SK-N-SH (cell line): ENCODE measurements around the gene FBXO30. TPM values are rescaled to one million over a fixed set of nuclear protein-coding genes. Genes with fewer than 3 reads are reported as not detected.

Source experiments
- CTCF ChIA-PET: fragments of 300-600, 350-600 bp; formaldehyde crosslinking; extraction: SDS; loops from one replicate; lab custom pipeline; 2021; lab: Yijun Ruan, JAX
- POLR2A ChIA-PET: fragments of 350-600 bp; sonication (Branson Sonifier 250); formaldehyde crosslinking; extraction: SDS; loops from one replicate; lab custom pipeline; 2020; ENCODE audit warnings: antibody characterized with exemption, inconsistent platforms; lab: Yijun Ruan, JAX
- DNase-seq: peaks from one replicate; pipeline ENCODE4 v3.0.0; 2012
- H2AFZ ChIP-seq: fragments of 200-600 bp; sonication (generic); 2 replicates; pipeline ENCODE4 v1.8.1; 2016; ENCODE audit warnings: antibody characterized with exemption, mild to moderate bottlenecking, low read depth
- H3F3A ChIP-seq: fragments of 200-600 bp; sonication (generic); replicated peaks from 2 replicates; pipeline ENCODE3; 2016; ENCODE audit warnings: antibody characterized with exemption, mild to moderate bottlenecking; ENCODE audit not compliant: insufficient read depth
- H3K27ac ChIP-seq, 2 experiments: fragments of 200-500 bp in 1 of 2; fragments of 200-600 bp in 1 of 2; sonication (Bioruptor generic) in 1 of 2; sonication (generic), shearing (Covaris generic) in 1 of 2; 2 replicates each; pipeline versions ENCODE4 v1.5.1 to v1.6.1; 2014 to 2016; ENCODE audit warnings: low read depth in 2 of 2, inconsistent platforms in 1 of 2, low read length in 1 of 2, mild to moderate bottlenecking in 1 of 2, mixed read lengths in 1 of 2
- H3K27me3 ChIP-seq: fragments of 200-600 bp; sonication (generic), shearing (Covaris generic); 2 replicates; pipeline ENCODE4 v1.6.1; 2016; ENCODE audit warnings: mixed run types; ENCODE audit not compliant: insufficient read depth
- H3K36me3 ChIP-seq, 2 experiments: fragments of 200-500 bp in 1 of 2; fragments of 200-600 bp in 1 of 2; sonication (Bioruptor generic) in 1 of 2; sonication (generic) in 1 of 2; replicated peaks in 1 of 2; 2 replicates each; pipeline versions ENCODE3 to v1.5.1; 2014 to 2016; ENCODE audit warnings: low read length in 1 of 2, mild to moderate bottlenecking in 1 of 2; ENCODE audit not compliant: insufficient read depth in 2 of 2, control insufficient read depth in 1 of 2
- H3K4me1 ChIP-seq, 2 experiments: fragments of 200-500 bp in 1 of 2; fragments of 200-600 bp in 1 of 2; sonication (Bioruptor generic) in 1 of 2; sonication (generic), shearing (Covaris generic) in 1 of 2; 2 replicates each; pipeline versions ENCODE4 v1.5.1 to v1.6.1; 2014 to 2016; ENCODE audit warnings: low read depth in 1 of 2, low read length in 1 of 2, mixed run types in 1 of 2; ENCODE audit not compliant: insufficient read depth in 2 of 2, control insufficient read depth in 1 of 2
- H3K4me2 ChIP-seq: fragments of 200-600 bp; sonication (generic), shearing (Covaris generic); 2 replicates; pipeline ENCODE4 v1.6.1; 2017; ENCODE audit warnings: mixed run types
- H3K4me3 ChIP-seq, 2 experiments: fragments of 200-500 bp in 1 of 2; fragments of 200-600 bp in 1 of 2; sonication (Bioruptor generic) in 1 of 2; sonication (generic), shearing (Covaris generic) in 1 of 2; 2 replicates each; pipeline versions ENCODE4 v1.5.1 to v1.8.1; 2014 to 2016; ENCODE audit warnings: low read depth in 2 of 2, inconsistent platforms in 1 of 2, low read length in 1 of 2, mild to moderate bottlenecking in 1 of 2, mixed read lengths in 1 of 2, moderate library complexity in 1 of 2
- H3K79me2 ChIP-seq: fragments of 200-600 bp; sonication (generic); 2 replicates; pipeline ENCODE4 v1.8.1; 2017; ENCODE audit warnings: mild to moderate bottlenecking; ENCODE audit not compliant: insufficient read depth
- H3K9ac ChIP-seq: fragments of 200-600 bp; sonication (generic); 2 replicates; pipeline ENCODE4 v1.6.1; 2017; ENCODE audit warnings: mixed run types
- H3K9me2 ChIP-seq: fragments of 200-600 bp; sonication (generic); 2 replicates; pipeline ENCODE4 v1.6.1; 2017; ENCODE audit warnings: mixed run types
- H3K9me3 ChIP-seq: fragments of 200-600 bp; sonication (generic); 2 replicates; pipeline ENCODE4 v1.6.1; 2017; ENCODE audit warnings: mixed run types, mild to moderate bottlenecking, moderate library complexity
- H4K20me1 ChIP-seq: fragments of 200-600 bp; sonication (generic); 2 replicates; pipeline ENCODE4 v1.6.1; 2017; ENCODE audit warnings: mild to moderate bottlenecking, mixed run types; ENCODE audit not compliant: insufficient read depth
- CHD2 ChIP-seq: fragments of 150-350 bp; IDR thresholded peaks from 2 replicates; pipeline ENCODE4 v1.6.1; 2018; ENCODE audit warnings: low read length; ENCODE audit not compliant: partially characterized antibody
- ELF1 ChIP-seq: IDR thresholded peaks from 2 replicates; pipeline ENCODE4 v1.4.0; 2012
- EP300 ChIP-seq, 2 experiments: IDR thresholded peaks; 2 replicates each; pipeline versions ENCODE4 v1.4.0 to v1.6.1; 2012; ENCODE audit warnings: borderline replicate concordance in 1 of 2, low read depth in 1 of 2, low read length in 1 of 2
- FOXM1 ChIP-seq: IDR thresholded peaks from 2 replicates; pipeline ENCODE4 v1.4.0; 2012; ENCODE audit warnings: low read depth, mild to moderate bottlenecking
- GABPA ChIP-seq: IDR thresholded peaks from 2 replicates; pipeline ENCODE4 v1.4.0; 2012; ENCODE audit warnings: low read depth, mild to moderate bottlenecking
- GATA2 ChIP-seq: sonication (generic); formaldehyde crosslinking; IDR thresholded peaks from 2 replicates; pipeline ENCODE4 v1.5.0; 2020; ENCODE audit warnings: mild to moderate bottlenecking, missing genetic modification reagents
- MEF2A ChIP-seq: IDR thresholded peaks from 2 replicates; pipeline ENCODE4 v1.4.0; 2012; ENCODE audit warnings: low read depth, borderline replicate concordance
- NRF1 ChIP-seq: IDR thresholded peaks from 2 replicates; pipeline ENCODE4 v1.6.1; 2012; ENCODE audit warnings: low read depth, mild to moderate bottlenecking, low read length
- POLR2AphosphoS5 ChIP-seq: IDR thresholded peaks from 2 replicates; pipeline ENCODE4 v1.6.1; 2012; ENCODE audit warnings: low read depth, low read length
- RCOR1 ChIP-seq: fragments of 150-350 bp; IDR thresholded peaks from 2 replicates; pipeline ENCODE4 v1.6.1; 2017; ENCODE audit warnings: antibody characterized with exemption, low read length
- RFX5 ChIP-seq: IDR thresholded peaks from 2 replicates; pipeline ENCODE4 v1.6.1; 2012; ENCODE audit warnings: mild to moderate bottlenecking, improper control_type of control experiment, low read length
- RXRA ChIP-seq: IDR thresholded peaks from 2 replicates; pipeline ENCODE4 v1.4.0; 2012; ENCODE audit warnings: low read depth, mild to moderate bottlenecking, borderline replicate concordance
- SIN3A ChIP-seq: IDR thresholded peaks from 2 replicates; pipeline ENCODE4 v1.6.1; 2012; ENCODE audit warnings: low read depth, mild to moderate bottlenecking, low read length, moderate library complexity, borderline replicate concordance
- SMC3 ChIP-seq: IDR thresholded peaks from 2 replicates; pipeline ENCODE4 v1.6.1; 2012; ENCODE audit warnings: low read depth, low read length, improper control_type of control experiment
- TAF1 ChIP-seq: IDR thresholded peaks from 2 replicates; pipeline ENCODE4 v1.6.1; 2012; ENCODE audit warnings: low read depth, mild to moderate bottlenecking, low read length, moderate library complexity, borderline replicate concordance
- WGBS: methylation state at CpG from one replicate; pipeline ENCODE4 v1.1.6; 2017; ENCODE audit warnings: low lambda C conversion rate; 5-methylcytosine and 5-hydroxymethylcytosine counted together
- polyA plus RNA-seq, 3 experiments: library from polyadenylated mRNA; depleted of rRNA; stranded (reverse); fragments of >200 nt; gene quantifications; 2 replicates each; pipeline ENCODE4 v1.2.3, GENCODE V29; 2012
- TF ChIP-seq, protein P1 (sequence below): IDR thresholded peaks from 2 replicates; pipeline ENCODE4 v1.4.0; 2012; ENCODE audit warnings: low read depth, borderline replicate concordance
- TF ChIP-seq, protein P2 (sequence below): fragments of 200-600 bp; sonication (generic); IDR thresholded peaks from 2 replicates; pipeline ENCODE4 v1.6.1; 2017; ENCODE audit warnings: antibody characterized with exemption, mild to moderate bottlenecking, moderate library complexity
- TF ChIP-seq, protein P3 (sequence below): fragments of 150-350 bp; IDR thresholded peaks from 2 replicates; pipeline ENCODE4 v1.6.1; 2016; ENCODE audit warnings: mild to moderate bottlenecking, low read depth, low read length
- TF ChIP-seq, protein P4 (sequence below): IDR thresholded peaks from 2 replicates; pipeline ENCODE4 v1.6.1; 2012; ENCODE audit warnings: mild to moderate bottlenecking, low read depth, low read length, moderate library complexity

FBXO30 gene
- polyA plus RNA-seq, 1 of the 3 experiments (the other 2 are of a cell fraction), result 1.7 TPM

DNA sequence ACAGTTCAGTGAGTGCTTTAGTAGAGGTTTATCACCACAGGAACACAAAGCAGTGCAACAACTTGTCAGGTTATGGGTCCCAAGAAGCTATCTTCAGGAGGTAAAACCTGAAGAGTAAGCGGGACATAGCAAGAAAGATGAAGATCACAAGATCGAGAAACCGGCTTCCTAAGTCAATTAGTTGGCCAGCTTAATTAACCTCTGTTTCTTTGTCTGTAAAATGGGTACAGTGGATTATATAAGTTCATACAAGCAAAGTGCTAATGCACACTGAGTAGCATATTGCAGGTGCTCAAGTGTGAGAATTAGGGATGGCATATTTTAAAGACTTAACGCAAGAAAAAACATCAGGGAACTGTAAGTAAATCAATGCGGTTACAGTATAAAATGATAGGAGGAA, 12.5 kb downstream of the FBXO30 start:
- Histone ChIP-seq H3K9me3 (no peaks in the 10 kb centered on the region), H2AFZ (no peak overlapping the region), H3K9me2 (no peaks in the 10 kb centered on the region), H3K27me3 (no peaks in the 10 kb centered on the region), H3K4me2 (no peak overlapping the region), H3K79me2 (peaks cover 96% of the 10 kb centered on the region), H3K4me1 (no peaks in the 10 kb centered on the region), H4K20me1 (peaks cover 34% of the 10 kb centered on the region), H3K27ac (no peak overlapping the region), H3K4me3 (no peak overlapping the region), H3K36me3 (peaks cover 65 to 80% of the 10 kb centered on the region in 2 experiments), H3K9ac (no peak overlapping the region), H3F3A (peaks cover 6% of the 10 kb centered on the region)
- TF ChIP-seq, protein P1, sequence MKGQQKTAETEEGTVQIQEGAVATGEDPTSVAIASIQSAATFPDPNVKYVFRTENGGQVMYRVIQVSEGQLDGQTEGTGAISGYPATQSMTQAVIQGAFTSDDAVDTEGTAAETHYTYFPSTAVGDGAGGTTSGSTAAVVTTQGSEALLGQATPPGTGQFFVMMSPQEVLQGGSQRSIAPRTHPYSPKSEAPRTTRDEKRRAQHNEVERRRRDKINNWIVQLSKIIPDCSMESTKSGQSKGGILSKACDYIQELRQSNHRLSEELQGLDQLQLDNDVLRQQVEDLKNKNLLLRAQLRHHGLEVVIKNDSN, result no peak
- POLR2A ChIA-PET, result no interaction called here
- DNase-seq, result no peak
- WGBS, result 96% methylated on average over 5 of the region's 5 CpGs
- CTCF ChIA-PET, result interaction anchor here (0.5 to 1.2 kb wide), 3 partner anchors 45 to 122 kb away, joined by 3 read pairs; partner anchors contain the start of gene EPM2A

DNA sequence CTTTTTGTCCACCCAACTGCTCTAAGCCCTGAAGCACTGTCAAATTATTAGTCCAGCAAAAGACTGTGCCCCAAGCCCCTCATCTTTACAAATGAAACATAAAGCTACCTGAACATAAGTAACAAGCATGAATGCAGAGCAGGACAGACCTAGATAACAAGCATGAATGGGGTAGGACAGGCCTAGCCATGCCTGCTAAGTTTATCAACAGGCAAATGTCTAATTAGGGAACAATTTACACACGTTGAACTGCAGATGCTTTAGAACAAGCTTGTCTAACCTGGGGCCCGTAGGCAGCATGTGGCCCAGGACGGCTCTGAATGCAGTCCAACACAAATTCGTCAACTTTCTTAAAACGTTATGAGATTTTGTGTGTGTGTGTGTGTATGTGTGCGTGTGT, 13.6 kb downstream of the FBXO30 start:
- Histone ChIP-seq H3K9me2 (no peaks in the 10 kb centered on the region), H4K20me1 (peaks cover 35% of the 10 kb centered on the region), H3K36me3 (peaks cover 59 to 73% of the 10 kb centered on the region in 2 experiments), H3K4me2 (no peak overlapping the region), H3F3A (peaks cover 3% of the 10 kb centered on the region), H3K27me3 (no peaks in the 10 kb centered on the region), H3K27ac (no peak overlapping the region), H3K4me1 (no peaks in the 10 kb centered on the region), H3K9ac (no peak overlapping the region), H3K79me2 (peaks cover 98% of the 10 kb centered on the region), H3K4me3 (no peak overlapping the region), H2AFZ (no peak overlapping the region), H3K9me3 (no peaks in the 10 kb centered on the region)
- no peak for DNase-seq
- 97% methylated on average over 6 of the region's 6 CpGs for WGBS
- TF ChIP-seq NRF1 (no peak), GATA2 (no peak), FOXM1 (no peak), MEF2A (no peak), ELF1 (no peak), EP300 (IDR thresholded peaks at IDR 0.05; ENCODE audit: borderline replicate concordance in 1 of 2, low read depth in 1 of 2, low read length in 1 of 2) (no peak), TAF1 (no peak), GABPA (no peak), RFX5 (no peak), RXRA (no peak), POLR2AphosphoS5 (no peak), CHD2 (no peak), RCOR1 (no peak), SIN3A (no peak), SMC3 (no peak)
- TF ChIP-seq, protein P2, sequence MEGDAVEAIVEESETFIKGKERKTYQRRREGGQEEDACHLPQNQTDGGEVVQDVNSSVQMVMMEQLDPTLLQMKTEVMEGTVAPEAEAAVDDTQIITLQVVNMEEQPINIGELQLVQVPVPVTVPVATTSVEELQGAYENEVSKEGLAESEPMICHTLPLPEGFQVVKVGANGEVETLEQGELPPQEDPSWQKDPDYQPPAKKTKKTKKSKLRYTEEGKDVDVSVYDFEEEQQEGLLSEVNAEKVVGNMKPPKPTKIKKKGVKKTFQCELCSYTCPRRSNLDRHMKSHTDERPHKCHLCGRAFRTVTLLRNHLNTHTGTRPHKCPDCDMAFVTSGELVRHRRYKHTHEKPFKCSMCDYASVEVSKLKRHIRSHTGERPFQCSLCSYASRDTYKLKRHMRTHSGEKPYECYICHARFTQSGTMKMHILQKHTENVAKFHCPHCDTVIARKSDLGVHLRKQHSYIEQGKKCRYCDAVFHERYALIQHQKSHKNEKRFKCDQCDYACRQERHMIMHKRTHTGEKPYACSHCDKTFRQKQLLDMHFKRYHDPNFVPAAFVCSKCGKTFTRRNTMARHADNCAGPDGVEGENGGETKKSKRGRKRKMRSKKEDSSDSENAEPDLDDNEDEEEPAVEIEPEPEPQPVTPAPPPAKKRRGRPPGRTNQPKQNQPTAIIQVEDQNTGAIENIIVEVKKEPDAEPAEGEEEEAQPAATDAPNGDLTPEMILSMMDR, result no peak
- TF ChIP-seq, protein P3, sequence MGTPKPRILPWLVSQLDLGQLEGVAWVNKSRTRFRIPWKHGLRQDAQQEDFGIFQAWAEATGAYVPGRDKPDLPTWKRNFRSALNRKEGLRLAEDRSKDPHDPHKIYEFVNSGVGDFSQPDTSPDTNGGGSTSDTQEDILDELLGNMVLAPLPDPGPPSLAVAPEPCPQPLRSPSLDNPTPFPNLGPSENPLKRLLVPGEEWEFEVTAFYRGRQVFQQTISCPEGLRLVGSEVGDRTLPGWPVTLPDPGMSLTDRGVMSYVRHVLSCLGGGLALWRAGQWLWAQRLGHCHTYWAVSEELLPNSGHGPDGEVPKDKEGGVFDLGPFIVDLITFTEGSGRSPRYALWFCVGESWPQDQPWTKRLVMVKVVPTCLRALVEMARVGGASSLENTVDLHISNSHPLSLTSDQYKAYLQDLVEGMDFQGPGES, result no peak
- TF ChIP-seq, protein P4, sequence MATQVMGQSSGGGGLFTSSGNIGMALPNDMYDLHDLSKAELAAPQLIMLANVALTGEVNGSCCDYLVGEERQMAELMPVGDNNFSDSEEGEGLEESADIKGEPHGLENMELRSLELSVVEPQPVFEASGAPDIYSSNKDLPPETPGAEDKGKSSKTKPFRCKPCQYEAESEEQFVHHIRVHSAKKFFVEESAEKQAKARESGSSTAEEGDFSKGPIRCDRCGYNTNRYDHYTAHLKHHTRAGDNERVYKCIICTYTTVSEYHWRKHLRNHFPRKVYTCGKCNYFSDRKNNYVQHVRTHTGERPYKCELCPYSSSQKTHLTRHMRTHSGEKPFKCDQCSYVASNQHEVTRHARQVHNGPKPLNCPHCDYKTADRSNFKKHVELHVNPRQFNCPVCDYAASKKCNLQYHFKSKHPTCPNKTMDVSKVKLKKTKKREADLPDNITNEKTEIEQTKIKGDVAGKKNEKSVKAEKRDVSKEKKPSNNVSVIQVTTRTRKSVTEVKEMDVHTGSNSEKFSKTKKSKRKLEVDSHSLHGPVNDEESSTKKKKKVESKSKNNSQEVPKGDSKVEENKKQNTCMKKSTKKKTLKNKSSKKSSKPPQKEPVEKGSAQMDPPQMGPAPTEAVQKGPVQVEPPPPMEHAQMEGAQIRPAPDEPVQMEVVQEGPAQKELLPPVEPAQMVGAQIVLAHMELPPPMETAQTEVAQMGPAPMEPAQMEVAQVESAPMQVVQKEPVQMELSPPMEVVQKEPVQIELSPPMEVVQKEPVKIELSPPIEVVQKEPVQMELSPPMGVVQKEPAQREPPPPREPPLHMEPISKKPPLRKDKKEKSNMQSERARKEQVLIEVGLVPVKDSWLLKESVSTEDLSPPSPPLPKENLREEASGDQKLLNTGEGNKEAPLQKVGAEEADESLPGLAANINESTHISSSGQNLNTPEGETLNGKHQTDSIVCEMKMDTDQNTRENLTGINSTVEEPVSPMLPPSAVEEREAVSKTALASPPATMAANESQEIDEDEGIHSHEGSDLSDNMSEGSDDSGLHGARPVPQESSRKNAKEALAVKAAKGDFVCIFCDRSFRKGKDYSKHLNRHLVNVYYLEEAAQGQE, result no peak
- CTCF ChIA-PET, result interaction anchor here (1.0 to 1.2 kb wide), 2 partner anchors 44 to 66 kb away, joined by 3 read pairs; partner anchors contain the start of gene EPM2A
- POLR2A ChIA-PET, result no interaction called here
